HepG2 (cell line): ENCODE data around the gene TBL2.
"Not testable (repeated sequence)": the region's sequence is repeated elsewhere in the genome, so short reads cannot be mapped to it uniquely, and the experiment has no call there.

Source experiments
- CEBPZ ChIP-seq: IDR thresholded peaks from 2 replicates; pipeline ENCODE4 v1.6.1; 2012; ENCODE audit warnings: low read length, improper control_type of control experiment
- NFE2L1 ChIP-seq: sonication (generic); formaldehyde crosslinking; IDR thresholded peaks from 2 replicates; pipeline ENCODE4 v1.4.0; 2020; ENCODE audit warnings: missing genetic modification reagents, mild to moderate bottlenecking, borderline replicate concordance
- NFIC ChIP-seq: IDR thresholded peaks from 2 replicates; pipeline ENCODE4 v1.6.1; 2012; ENCODE audit warnings: mild to moderate bottlenecking, low read length, inconsistent platforms
- PBX2 ChIP-seq: IDR thresholded peaks from 2 replicates; pipeline ENCODE4 v1.6.1; 2016; ENCODE audit warnings: control low read depth
- PBX3 ChIP-seq: sonication (generic); formaldehyde crosslinking; IDR thresholded peaks from 2 replicates; pipeline ENCODE4 v1.8.1; 2023; ENCODE audit warnings: missing genetic modification reagents, inconsistent platforms, borderline replicate concordance
- SRSF9 ChIP-seq: fragments of 200-400 bp; formaldehyde crosslinking; IDR thresholded peaks from 2 replicates; pipeline ENCODE4 v1.6.1; 2018; ENCODE audit warnings: borderline replicate concordance, mild to moderate bottlenecking, low read depth, low read length; ENCODE audit not compliant: insufficient read depth, poor library complexity, severe bottlenecking
- YY1 ChIP-seq: IDR thresholded peaks from 2 replicates; pipeline ENCODE4 v1.6.1; 2011; ENCODE audit warnings: low read length, low read depth, moderate library complexity, mild to moderate bottlenecking; ENCODE audit not compliant: insufficient read depth, insufficient replicate concordance
- ZBTB21 ChIP-seq: sonication (generic); formaldehyde crosslinking; IDR thresholded peaks from 2 replicates; pipeline ENCODE4 v1.4.0; 2020; ENCODE audit warnings: missing genetic modification reagents
- ZBTB7A ChIP-seq: sonication (generic); formaldehyde crosslinking; IDR thresholded peaks from 2 replicates; pipeline ENCODE4 v1.8.0; 2022; ENCODE audit warnings: mild to moderate bottlenecking, missing genetic modification reagents
- ZNF512 ChIP-seq: sonication (generic); formaldehyde crosslinking; IDR thresholded peaks from 2 replicates; pipeline ENCODE4 v1.4.0; 2020; ENCODE audit warnings: mild to moderate bottlenecking, missing genetic modification reagents
- ZNF841 ChIP-seq: sonication (generic); formaldehyde crosslinking; IDR thresholded peaks from 2 replicates; pipeline ENCODE4 v1.8.1; 2023; ENCODE audit warnings: missing genetic modification reagents, borderline replicate concordance

- TF ChIP-seq CEBPZ; PBX3 (CRISPR knock-in tag); NFE2L1 (CRISPR knock-in tag); ZBTB7A; ZNF512; NFIC; YY1; ZBTB21 (CRISPR knock-in tag); ZNF841 (CRISPR knock-in tag); PBX2 (CRISPR knock-in tag); SRSF9: not testable (repeated sequence)
These were observed 39.1 kb upstream of the TBL2 start for GRCh38 chr7:73617520-73617919.
